Activated CD4-positive, alpha-beta T cell treated with anti-CD3 and anti-CD28 coated beads for 1 hour (primary cell): ENCODE results near the gene FAR2.
"Not testable (repeated sequence)": the region's sequence is repeated elsewhere in the genome, so short reads cannot be mapped to it uniquely, and the experiment has no call there.

Experiments
- DNase-seq: peaks from one replicate; pipeline ENCODE4 v3.0.0-alpha.2; 2020

The FAR2 gene

DNA sequence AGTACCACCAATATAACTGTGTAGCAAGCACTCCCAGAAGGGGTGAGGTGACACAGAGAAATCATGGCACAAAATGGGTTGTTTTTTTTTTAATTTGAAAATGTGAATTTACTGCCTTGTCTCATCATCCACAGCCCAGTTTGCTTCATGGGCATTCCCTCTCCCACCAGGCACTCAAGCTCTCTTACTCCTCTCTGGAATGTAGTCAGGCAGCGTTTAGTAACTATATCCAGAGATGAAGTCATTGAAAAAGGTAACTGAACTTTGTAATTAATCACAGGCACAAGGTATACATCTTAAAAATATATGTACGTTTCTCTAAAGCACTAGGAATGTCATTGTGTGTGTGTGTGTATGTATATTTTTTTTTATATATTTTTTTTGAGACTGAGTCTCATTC, 91.4 kb downstream of the FAR2 start:
- no peak for DNase-seq

DNA sequence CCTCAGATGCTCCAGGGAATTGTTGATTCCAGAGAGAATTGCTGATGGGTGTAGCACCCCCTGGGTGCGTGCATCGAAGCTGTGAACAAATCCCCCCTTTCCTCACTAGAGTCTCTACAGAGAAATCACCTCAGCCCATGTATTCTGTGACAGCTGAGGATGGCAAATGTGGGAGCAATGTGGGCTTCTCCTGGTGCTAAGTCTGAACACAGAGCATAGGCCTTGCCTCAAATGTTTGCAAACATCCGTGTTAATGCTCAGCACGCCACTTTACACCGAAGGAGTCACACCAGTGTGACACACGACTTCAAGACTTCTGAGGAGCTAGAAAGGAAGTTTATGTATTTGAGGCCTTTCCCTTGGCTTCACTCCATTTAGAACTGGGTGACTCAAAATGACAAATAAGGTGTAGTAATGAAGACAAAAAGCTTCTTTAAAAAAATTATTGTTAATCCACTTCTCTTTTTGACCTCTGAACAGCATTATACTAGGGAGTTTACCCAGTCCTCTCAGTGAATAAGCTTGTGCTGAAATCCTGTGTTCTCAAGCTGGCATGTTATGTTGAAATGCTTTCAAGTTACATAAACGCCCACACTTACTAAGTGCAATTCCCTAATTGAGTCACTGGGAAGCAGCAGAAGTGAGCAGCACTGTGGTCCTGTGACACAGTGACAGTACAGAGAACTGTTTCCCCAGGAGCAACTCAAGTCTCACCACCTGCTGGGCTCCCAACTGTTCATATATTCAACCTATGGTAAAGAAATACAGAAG, 92.9 kb downstream of the FAR2 start:
- no peak for DNase-seq

DNA sequence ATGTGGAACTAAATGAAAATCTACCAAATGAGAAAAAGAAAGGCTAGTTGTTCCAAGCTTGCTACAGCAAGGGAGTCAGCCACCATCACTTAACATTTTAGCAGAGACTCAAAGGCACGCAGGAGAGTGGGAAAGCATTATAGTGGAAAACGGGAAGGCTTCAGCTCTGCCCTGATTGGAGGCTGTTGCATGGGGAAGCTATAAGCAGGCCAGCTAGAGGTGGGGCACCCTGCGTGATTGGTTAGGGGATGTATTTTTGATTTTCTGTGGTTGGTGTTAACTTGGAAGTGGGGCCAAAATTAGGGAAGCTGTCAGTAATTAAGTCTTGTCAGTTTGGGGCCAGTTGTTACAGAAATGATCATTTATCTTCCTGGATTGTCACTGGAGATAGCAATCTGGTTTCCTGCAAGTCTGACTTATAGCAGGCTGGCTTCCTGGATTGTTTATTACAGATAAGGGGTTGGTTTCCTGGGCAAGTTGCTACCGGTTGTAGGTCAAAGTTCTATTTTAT, 93.9 kb downstream of the FAR2 start:
- no peak for DNase-seq

DNA sequence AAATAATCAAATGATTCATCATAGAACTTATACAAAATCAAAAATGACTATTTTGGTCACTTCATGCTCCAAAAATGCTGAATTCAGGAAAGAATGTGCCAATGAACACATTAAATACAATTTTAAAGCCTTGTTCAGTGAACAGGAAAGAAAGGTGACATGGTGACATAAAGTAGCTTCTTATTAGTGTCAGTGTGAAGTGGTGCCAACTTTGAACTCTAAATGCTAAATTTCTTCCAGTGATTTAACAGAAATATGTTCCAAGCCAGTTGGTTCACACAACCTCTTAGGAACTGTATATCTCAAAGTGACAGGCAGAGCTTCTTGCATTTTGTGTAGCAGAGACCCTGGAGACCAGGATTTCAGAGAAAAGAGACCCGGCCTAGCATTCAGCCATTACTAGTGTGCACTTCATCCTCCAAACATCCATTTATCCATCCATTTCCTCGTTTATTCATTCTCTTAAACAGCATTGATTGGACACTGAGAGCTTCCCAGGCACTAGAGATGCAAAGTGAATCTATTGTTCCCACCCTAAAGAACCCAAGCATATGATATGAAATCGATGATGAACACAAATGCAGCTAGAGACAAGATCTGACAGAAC, 95.2 kb downstream of the FAR2 start:
- no peak for DNase-seq

DNA sequence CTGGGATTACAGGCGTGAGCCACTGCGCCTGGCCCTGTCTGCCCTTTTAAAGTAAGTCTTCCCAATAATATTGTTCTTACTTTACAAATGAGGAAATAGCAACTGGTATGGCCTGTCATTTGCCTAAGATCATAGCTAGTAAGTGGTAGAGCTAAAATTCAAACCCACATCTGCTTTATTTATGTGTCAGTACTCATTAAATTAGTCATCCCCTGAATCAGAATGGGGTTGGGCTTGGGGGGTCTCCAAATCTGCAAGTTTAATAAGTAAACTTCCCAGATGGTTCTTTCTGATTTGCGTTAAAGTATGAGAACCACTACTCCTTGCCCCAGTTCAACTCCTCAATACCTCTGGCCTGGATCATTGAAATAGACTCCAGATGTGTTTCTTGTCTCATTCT, 96.2 kb downstream of the FAR2 start:
- no peak for DNase-seq

GRCh38 chr12:29249930-29250329, 100.9 kb downstream of the FAR2 start:
- no peak for DNase-seq

- no peak for DNase-seq
Measured at GRCh38 chr12:29253906-29254625, 105.0 kb downstream of the FAR2 start.

DNA sequence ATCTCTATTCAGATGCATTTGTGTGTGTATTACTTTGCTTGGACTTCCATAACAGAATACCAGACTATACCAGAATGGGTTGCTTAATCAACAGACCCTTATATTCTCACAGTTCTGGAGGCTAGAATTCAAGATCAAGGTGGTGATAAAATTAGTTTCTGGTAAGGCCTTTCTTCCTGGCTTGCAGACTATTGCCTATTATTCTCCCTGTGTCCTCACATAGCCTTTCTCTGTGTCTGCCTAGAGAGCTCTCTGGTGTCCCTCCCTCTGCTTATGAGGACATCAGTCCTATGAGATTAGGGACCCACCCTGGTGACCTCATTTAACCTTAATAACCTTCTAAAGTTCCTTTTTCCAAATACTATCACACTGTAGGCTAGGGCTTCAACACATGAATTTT, 106.0 kb downstream of the FAR2 start:
- no peak for DNase-seq

DNA sequence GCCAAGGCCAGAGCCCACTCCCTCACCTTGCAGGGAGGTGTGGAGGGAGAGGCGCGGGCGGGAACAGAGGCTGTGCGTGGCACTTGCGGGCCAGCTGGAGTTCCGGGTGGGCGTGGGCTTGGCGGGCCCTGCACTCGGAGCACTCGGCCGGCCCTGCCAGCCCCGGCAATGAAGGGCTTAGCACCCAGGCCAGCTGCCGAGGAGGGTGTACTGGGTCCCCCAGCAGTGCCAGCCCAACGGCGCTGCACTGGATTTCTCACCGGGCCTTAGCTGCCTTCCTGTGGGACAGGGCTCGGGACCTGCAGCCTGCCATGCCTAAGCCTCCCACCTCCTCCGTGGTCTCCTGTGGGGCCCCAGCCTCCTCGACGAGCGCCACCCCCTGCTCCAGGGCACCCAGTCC, 107.5 kb downstream of the FAR2 start:
- DNase-seq = no peak

DNA sequence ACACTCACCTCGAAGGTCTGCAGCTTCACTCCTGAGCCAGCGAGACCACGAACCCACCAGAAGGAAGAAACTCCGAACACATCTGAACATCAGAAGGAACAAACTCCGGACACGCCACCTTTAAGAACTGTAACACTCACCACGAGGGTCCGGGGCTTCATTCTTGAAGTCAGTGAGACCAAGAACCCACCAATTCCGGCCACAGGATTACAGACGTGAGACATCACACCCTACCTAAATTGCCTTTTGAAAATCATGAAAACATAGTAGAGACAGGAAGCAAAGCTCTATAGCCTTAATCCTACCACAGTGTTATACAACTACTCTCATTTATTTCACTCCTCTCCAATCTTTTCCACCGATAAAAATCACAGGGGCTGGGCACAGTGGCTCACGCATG, 108.6 kb downstream of the FAR2 start:
- DNase-seq = not testable (repeated sequence)

GRCh38 chr12:29264424-29264823, 115.3 kb downstream of the FAR2 start:
- no peak for DNase-seq

GRCh38 chr12:29269706-29270408, 120.8 kb downstream of the FAR2 start:
- no peak for DNase-seq

- DNase-seq = no peak
Measured at GRCh38 chr12:29270446-29270845, 121.4 kb downstream of the FAR2 start.

DNA sequence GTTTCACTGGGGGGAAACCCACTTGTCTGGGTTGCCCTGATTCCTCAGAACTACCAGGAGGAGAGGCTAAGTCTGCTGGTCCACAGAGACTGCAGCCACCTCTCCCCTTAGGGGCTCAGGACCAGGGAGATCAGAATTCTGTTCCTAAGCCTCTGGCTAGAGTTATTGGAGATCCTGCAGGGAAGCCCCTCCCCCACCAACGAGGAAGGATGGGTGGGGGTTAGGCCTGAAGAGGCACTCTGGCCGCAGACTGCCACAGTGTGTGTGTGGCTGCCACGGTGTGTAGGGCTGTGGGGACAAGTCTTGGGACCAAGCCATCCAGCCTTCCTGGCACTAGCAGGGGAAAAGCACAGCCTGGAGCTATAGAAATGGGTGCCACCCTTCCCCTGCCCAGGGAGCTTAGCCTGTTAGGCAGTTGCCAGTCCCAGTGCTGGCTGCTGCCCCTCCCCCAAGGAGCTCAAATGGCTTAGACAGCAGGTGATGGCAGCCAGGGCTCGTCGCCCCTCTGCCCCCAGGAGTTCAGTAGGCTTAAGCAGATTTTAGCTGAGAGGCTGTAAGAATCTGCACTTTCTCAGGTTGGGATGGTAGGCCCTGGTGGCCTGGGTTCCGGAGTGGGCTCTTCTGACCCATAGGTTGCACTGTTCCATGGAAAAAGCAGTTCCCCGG, 124.2 kb downstream of the FAR2 start:
- DNase-seq = no peak

DNA sequence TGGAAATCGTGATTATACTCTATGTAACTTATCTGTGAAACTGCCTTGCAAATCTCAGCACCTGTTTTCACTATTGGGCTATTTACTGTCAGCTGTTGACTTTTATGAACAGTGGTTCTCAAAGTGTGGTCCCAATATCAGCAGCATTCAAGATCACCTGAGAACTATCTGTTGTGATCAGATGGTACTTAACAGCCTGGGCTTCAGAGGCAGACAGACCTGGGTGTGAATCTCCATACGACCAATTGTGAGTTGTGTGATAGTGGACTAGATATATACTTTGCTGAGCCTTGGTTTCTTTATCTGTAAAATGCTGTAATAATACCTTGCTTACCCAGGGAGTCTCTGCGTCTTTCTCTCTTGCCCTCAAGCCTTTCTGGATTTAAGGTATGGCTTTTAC, 126.8 kb downstream of the FAR2 start:
- DNase-seq = no peak

- no peak for DNase-seq
Measured at GRCh38 chr12:29277231-29277630, 128.2 kb downstream of the FAR2 start.

DNA sequence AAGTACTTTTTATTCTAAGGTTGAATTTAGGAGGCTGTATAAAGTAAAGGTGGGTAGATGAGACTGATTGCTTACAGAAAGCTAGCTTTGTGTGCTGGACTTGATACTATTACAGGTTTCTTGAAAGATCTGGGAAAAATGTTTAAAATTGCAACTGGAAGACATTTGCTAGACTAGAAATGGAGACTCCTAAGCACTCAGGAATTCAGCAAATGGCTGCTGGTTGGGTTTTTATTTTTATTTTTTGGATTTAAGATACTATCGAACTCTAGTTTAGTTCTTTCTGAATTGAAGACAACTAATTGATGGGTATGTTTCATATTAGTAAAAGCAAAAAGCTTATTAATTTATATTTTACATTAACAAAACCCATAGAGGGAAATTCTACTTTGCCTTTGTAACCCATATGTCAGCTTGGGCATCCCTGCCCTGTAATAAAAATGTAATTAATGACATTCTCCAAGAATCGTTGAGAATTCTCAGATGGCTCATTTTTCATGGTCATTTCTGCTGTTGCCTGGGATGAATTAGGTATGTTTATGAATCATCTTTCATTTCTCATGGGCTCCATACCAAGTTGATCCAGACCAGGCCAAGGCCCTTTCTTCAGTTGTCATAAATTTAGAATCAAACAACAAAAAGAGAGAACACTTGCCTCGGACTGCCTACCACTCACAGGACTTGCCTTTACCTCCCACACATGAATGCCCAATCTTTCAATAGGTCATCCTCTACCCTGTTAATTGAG, 129.8 kb downstream of the FAR2 start:
- DNase-seq = no peak

DNA sequence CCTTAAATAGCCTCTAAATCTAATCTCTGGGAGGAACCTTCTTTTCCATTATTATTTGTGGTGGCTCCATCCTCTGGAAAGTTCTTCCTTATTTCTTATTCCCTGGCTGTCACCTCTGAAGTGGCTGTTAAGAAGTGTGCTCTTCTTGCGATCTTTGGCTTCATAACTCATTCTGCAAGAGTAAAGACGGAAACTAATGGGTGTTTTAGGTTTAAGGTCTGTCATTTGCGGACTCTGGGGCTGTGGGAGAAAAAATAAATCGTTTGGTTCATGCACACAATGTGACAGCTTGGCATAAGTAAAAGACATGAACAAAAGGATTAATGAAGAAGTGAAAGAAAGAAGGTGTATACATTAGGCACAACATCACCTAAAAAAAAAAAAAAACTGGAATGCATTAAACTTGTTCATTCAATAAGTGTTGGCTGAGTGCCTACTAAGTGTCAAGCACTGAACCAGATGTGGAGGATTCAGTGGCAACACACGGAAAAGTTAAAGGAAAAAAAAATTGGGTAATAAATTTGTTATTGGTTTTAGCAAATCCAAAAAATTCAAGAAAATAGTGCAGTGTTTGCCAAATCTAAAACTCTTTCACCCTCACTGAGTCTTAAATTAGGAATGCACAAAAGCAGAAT, 132.4 kb downstream of the FAR2 start:
- DNase-seq = no peak

GRCh38 chr12:29282031-29282816, 133.1 kb downstream of the FAR2 start:
- DNase-seq = no peak

- no peak for DNase-seq
Measured at GRCh38 chr12:29283969-29284700, 135.1 kb downstream of the FAR2 start.
